Measurements from ENCODE around the gene MIGA1.

DNA sequence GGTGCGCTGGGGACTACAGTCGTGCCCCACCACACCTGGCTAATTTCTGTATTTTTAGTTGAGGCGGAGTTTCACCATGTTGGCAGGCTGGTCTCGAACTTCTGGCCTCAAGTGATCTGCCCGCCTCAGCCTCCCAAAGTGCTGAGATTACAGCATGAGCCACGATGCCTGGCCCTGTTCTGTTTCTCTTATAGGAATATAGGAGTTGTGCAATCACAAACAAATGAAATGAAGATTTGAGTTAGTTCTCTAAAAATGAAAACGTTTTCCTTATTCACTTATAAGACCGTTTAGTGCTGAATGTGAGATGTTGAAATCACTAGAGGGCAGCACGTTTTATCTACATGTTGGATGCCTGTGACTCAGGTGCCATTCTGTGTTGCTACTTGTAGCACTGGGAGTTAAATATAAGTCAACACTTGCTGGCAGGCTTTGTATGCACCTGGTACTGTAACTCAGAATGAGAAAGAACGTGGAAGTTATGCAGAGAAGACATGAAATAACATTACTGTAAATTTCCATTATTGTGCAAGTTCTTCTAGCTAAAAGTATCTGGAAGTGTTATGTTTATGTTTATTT, 45.8 kb downstream of the MIGA1 start:
- TF ChIP-seq MXI1 (IDR thresholded peaks at IDR 0.05; ENCODE audit: low read depth, low read length) (no peak), RAD21 (IDR thresholded peaks at IDR 0.05; ENCODE audit: insufficient read depth, low read depth, low read length) (peak; percentile 41; the same call in 1 of the 2 replicates), EP300 (IDR thresholded peaks at IDR 0.05; ENCODE audit: borderline replicate concordance in 1 of 2, control insufficient read depth in 1 of 2, low read depth in 2 of 2, low read length in 2 of 2) (no peak), EED (IDR thresholded peaks at IDR 0.05; ENCODE audit: low read depth) (no peak), SPI1 (IDR thresholded peaks at IDR 0.05; ENCODE audit: borderline replicate concordance, insufficient read depth, low read depth, low read length) (no peak), CHD1 (IDR thresholded peaks at IDR 0.05; ENCODE audit: low read depth, low read length) (no peak), CTCF (IDR thresholded peaks at IDR 0.05 in 2 of 3, conservative IDR thresholded peaks at IDR 0.05 in 1 of 3; ENCODE audit: control insufficient read depth in 2 of 3, extremely low read depth in 1 of 3, insufficient read depth in 1 of 3, low read depth in 3 of 3, low read length in 3 of 3) (peak; percentile 11 to 39 (median 31); a peak in 4 of 6 replicates), ZNF274 (IDR thresholded peaks at IDR 0.05; ENCODE audit: insufficient read depth, insufficient read length) (no peak), BACH1 (IDR thresholded peaks at IDR 0.05; ENCODE audit: borderline replicate concordance) (no peak), CEBPB (IDR thresholded peaks at IDR 0.05; ENCODE audit: borderline replicate concordance in 1 of 2, low read depth in 2 of 2, low read length in 2 of 2) (no peak)
- TF ChIP-seq, protein P1, sequence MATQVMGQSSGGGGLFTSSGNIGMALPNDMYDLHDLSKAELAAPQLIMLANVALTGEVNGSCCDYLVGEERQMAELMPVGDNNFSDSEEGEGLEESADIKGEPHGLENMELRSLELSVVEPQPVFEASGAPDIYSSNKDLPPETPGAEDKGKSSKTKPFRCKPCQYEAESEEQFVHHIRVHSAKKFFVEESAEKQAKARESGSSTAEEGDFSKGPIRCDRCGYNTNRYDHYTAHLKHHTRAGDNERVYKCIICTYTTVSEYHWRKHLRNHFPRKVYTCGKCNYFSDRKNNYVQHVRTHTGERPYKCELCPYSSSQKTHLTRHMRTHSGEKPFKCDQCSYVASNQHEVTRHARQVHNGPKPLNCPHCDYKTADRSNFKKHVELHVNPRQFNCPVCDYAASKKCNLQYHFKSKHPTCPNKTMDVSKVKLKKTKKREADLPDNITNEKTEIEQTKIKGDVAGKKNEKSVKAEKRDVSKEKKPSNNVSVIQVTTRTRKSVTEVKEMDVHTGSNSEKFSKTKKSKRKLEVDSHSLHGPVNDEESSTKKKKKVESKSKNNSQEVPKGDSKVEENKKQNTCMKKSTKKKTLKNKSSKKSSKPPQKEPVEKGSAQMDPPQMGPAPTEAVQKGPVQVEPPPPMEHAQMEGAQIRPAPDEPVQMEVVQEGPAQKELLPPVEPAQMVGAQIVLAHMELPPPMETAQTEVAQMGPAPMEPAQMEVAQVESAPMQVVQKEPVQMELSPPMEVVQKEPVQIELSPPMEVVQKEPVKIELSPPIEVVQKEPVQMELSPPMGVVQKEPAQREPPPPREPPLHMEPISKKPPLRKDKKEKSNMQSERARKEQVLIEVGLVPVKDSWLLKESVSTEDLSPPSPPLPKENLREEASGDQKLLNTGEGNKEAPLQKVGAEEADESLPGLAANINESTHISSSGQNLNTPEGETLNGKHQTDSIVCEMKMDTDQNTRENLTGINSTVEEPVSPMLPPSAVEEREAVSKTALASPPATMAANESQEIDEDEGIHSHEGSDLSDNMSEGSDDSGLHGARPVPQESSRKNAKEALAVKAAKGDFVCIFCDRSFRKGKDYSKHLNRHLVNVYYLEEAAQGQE (IDR thresholded peaks at IDR 0.05; ENCODE audit: low read depth, low read length), result no peak
- TF ChIP-seq, protein P2, sequence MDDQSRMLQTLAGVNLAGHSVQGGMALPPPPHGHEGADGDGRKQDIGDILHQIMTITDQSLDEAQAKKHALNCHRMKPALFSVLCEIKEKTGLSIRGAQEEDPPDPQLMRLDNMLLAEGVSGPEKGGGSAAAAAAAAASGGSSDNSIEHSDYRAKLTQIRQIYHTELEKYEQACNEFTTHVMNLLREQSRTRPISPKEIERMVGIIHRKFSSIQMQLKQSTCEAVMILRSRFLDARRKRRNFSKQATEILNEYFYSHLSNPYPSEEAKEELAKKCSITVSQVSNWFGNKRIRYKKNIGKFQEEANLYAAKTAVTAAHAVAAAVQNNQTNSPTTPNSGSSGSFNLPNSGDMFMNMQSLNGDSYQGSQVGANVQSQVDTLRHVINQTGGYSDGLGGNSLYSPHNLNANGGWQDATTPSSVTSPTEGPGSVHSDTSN (IDR thresholded peaks at IDR 0.05; ENCODE audit: insufficient replicate concordance, low read depth, low read length), result no peak
- TF ChIP-seq, protein P3, sequence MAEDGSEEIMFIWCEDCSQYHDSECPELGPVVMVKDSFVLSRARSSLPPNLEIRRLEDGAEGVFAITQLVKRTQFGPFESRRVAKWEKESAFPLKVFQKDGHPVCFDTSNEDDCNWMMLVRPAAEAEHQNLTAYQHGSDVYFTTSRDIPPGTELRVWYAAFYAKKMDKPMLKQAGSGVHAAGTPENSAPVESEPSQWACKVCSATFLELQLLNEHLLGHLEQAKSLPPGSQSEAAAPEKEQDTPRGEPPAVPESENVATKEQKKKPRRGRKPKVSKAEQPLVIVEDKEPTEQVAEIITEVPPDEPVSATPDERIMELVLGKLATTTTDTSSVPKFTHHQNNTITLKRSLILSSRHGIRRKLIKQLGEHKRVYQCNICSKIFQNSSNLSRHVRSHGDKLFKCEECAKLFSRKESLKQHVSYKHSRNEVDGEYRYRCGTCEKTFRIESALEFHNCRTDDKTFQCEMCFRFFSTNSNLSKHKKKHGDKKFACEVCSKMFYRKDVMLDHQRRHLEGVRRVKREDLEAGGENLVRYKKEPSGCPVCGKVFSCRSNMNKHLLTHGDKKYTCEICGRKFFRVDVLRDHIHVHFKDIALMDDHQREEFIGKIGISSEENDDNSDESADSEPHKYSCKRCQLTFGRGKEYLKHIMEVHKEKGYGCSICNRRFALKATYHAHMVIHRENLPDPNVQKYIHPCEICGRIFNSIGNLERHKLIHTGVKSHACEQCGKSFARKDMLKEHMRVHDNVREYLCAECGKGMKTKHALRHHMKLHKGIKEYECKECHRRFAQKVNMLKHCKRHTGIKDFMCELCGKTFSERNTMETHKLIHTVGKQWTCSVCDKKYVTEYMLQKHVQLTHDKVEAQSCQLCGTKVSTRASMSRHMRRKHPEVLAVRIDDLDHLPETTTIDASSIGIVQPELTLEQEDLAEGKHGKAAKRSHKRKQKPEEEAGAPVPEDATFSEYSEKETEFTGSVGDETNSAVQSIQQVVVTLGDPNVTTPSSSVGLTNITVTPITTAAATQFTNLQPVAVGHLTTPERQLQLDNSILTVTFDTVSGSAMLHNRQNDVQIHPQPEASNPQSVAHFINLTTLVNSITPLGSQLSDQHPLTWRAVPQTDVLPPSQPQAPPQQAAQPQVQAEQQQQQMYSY (CRISPR knock-in tag; IDR thresholded peaks at IDR 0.05), result no peak

All from GM12878 (cell line).